AG09319 (cell line): ENCODE results near the gene PFKM.

Source experiments
- DNase-seq: peaks from one replicate; pipeline ENCODE4 v3.0.0-alpha.2; 2010; ENCODE audit warnings: low read depth; ENCODE audit errors: extremely low read depth
- CTCF ChIP-seq: IDR thresholded peaks from 2 replicates; pipeline ENCODE4 v1.5.1; 2011; ENCODE audit warnings: low read depth, mild to moderate bottlenecking, inconsistent platforms, low read length, moderate library complexity

Gene PFKM

GRCh38 chr12:48157018-48157888, 38.1 kb downstream of the PFKM start, which contains the start of gene ASB8:
TSS of gene ASB8 (minus strand) at chr12:48157515. CDS start at chr12:48153496, 4,019 bp downstream.
- peak; percentile 51 for TF ChIP-seq CTCF
- DNase-seq: peak; percentile 95

DNA sequence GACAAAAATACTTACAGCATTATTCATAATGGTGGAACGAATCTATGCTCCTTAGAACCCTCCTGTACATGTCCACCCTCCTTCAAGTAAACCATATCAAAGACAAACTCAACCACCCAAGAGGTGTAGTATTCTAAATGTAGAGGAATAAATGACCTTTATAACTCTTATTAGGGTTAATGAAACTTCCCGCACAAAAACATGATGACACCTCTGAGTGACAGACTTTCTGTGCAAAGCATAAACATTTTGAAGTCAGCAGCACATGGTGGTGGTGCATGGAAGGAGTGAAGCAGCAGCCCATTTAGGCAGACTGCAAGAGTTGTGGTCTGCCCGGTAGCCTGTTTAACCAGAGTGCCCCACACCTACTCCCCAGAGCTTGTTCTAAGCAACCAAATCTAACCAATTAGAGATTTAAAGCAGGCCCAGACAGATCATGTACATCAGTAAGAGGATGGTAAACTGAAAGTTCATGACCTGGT, 38.8 kb downstream of the PFKM start:
- DNase-seq: no peak
- no peak for TF ChIP-seq CTCF

DNA sequence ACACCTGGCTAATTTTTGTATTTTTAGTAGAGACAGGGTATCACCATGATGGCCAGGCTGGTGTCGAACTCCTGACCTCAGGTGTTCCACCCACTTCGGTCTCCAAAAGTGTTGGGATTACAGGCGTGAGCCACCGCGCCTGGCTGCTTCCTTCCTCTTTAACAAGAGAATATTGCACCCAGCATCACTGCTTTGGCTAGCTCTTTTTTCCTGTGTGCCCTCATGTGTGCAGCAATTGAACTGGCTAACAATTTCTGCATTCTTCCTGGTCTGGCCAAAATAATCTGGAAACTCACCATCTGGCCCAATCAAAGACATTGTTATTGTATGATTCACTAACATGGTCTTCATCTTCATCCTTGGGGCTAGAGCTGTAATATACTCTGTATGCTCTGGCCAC, 40.9 kb downstream of the PFKM start:
- no peak for TF ChIP-seq CTCF
- DNase-seq: peak; percentile 34

DNA sequence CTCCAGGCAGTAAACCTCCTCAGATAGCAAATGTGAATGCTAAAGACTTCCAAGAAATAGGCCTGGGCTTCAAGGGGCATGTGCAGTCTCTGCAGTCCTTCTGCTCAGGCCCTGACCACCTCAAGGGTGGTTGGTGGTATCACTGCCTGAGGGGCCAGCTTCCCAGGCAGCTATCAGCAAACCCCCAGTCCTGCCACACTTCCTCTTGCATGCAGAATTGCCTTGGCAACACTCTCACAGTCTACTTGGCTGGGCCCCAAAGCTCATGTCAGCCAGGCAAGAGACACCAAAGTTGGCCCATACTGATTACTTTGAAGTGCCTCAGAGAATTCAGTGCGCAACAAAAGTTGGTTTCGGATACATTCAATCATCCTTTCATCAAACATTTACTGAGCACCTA, 41.6 kb downstream of the PFKM start:
- no peak for DNase-seq
- no peak for TF ChIP-seq CTCF

DNA sequence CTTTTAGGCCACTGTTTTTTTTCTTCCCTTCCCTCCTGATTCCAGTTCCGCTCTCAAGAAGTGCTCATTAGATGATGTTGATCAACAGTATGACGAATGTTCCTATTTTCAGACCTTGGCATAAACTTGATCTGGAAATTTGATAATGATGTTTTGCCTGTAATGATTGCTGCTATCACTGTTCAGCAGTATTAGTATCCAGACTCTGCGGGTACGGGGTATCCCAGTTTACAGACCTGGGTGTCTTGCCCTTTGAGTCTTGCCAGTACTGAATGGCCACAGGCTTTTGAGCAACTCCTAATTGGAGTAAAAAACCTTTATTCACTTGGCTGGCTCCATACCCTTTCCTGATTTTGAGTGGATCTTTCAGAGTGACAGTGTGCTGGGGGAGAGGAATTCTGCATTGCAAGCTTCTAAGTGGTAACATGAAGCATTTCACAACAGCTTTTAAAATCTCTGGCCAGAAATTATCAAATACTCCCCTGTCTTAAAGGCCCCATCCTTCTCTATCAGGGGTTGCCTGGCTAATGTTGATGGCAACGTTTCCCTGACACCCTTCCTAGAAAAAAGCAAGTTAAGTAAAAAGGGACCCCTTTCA, 44.1 kb downstream of the PFKM start:
- no peak for DNase-seq
- TF ChIP-seq CTCF: no peak

DNA sequence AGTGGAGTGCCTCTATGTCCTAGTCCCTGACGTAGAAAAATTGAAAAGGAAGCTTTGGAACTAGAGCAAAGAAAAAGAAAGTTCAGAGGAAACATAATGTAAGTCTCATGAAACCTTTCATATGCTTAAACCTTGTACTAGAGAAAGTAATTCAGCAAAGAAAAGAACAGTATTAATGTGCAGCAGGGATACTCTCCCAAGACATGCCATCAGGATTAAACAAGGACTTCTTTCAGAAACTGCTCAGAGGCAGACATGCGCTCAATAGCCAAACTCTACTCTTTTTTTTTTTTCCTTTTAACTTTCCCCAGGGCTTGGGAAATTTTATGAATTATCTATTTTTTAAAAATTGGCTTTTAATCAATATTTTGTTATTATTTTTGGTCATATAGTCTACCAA, 45.3 kb downstream of the PFKM start:
- DNase-seq: no peak
- TF ChIP-seq CTCF: no peak
